GM18519 (cell line): ENCODE results near the gene TRIM8.

Experiments
- ATAC-seq: cut with Tn5 transposase; IDR thresholded peaks from one replicate; pipeline ENCODE4 v1.9.1; 2021; ENCODE audit warnings: mild to moderate bottlenecking, moderate library complexity; ENCODE audit not compliant: unreplicated experiment, low FRiP score

The TRIM8 gene

DNA sequence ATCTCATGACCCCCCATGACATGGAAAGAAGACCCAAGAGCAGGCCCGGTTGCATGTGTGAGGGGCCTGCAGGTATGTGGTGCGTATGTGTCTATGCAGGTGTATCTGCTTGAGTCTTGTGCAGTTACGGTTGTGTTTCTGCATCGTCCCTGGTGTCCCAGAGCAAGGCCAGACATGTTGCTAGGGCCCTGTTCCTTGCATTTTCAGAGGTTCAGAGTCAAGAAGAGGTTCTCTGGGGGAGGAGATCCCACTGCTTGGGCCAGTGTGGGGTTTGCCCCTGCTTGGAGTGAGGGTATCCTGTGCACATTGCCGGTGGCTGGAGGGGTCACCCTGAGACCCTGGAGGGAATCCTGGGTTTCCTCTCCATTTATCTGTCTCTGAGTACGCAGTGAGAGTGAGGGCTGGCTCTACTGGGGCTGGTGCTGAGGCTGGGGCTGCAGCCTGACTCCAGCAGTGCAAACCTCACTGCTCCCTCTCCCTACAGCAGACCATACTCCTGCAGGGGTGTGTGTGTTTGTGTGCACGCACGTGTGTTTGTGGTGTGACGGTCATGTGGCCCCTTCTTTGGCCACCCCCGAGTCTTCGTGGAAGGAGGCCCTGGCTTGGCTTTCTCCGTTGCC lies 4.1 kb downstream of the TRIM8 start:
- no peak for ATAC-seq

DNA sequence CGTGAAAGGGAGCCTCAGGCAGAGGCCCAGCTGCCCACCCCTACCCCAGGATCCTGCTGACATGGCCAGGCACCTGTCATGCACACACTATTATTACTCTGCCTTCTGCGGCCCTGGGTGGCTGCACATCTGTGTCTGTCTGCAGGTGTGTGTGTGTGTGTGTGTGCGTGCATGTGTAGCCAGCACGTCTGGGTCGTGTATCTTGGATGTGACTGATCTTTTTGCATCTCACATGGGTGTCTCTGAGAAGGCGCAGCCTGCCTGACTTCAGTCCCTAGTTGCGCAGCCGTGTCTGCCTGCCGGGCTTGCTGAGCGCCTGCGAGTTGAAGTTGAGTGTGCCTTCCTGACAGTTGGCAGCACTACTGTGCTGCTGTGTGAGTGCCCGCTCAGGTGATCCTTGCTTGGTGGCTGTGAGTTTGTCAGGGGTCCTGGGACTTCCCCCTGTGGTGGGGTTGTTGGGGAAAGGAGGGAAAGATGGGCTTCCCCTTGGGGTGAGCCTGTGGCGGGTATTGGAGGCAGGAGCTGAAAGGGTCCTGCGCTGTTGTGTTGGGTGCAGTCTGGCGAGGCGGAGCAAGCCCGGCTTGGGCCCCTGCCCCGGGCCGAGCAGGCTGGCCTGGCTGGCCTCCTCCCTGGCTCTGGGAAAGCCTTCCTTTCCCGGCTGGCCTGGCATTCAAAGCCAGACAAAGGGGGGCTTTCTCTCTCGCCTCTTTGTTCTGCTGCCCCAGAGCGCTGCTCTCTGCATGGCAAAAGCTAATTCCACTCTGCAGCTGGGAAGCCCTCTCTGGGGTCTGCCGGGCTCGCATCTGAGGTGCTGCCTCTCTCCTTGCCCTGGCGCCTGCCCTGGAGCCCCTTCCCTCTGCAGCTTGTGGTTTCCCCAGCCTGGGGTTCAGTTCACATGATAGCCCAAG lies 4.9 kb downstream of the TRIM8 start:
- no peak for ATAC-seq

DNA sequence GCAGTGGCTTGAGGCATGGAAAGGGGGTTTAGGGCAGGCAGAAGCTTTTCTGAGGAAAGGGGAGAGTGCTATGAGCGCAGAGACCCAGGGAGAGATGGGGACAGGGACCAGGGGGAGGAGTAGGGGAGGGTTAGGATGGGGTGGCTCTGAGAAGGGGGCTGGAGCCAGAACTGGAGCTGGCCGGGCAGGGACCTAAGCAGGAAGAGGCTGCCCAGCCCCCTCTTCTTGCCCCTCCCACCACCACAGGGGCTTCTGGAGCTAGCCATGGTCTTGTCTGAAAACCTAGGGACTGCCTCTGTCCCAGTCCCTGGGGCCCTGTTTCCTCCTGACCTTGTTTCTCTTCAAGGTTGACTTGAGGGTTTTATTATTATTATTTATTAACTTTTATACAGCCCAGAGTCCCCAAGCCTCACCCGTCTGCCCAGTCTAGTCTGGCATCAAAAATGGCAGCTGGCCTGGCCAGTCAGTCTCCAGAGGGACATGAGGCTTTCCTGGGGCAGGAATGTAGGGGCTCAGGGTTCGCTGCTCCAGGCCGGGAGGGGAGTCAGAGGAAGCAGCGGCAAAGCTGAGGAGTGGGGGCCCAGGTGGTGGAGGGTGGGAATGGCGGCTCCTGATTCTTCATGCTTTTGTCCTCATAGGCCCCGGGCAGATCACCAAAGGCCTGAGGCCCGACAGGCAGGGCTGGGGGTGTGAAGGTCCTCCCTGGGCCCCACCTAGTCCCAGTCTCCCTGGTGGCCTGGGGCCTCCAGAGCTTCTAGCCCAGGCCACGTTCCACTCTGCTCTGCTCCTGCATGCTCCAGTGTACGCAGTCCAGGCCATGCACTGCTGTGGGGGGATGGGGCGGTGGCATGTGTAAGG lies 5.7 kb downstream of the TRIM8 start:
- ATAC-seq = no peak

DNA sequence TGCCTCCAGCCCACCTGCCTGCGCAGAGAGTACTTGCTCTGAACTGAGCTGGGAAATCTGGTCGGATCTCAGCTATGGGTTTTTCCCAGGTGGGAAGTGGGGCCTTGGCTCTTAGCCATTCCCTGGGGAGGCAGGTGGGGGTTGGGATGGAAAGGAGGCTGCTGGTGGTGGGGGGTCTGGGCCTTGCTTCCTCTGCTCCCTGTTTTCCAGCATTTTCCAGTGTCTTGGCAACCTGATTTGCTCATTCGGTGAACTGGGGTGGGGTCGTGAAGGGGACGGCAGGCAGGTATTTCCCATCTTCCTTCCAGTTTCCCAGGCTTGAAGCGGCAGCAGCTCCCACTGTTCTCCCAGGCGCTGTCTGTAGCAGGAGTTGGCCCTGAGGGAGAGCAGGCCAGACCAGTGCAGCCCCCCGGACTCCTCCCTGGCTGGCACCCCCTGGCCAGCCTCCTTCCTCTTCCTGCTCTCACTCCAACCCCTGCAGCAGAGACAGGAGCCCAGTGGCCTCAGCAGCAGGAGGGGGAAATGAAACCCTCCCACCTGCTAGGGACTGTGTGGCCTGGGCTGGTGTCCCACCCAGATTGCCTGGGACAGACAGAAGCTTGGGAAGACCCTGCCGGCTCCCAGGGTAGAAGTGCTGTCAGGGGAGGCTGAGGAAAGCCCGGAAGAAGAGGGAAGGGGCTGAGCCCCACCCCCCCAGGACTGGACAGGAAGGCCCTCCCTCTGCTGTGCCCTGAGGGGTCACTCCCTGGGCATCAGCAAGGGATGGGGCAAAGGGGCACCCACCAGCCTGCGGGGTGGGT lies 6.6 kb downstream of the TRIM8 start:
- no peak for ATAC-seq

DNA sequence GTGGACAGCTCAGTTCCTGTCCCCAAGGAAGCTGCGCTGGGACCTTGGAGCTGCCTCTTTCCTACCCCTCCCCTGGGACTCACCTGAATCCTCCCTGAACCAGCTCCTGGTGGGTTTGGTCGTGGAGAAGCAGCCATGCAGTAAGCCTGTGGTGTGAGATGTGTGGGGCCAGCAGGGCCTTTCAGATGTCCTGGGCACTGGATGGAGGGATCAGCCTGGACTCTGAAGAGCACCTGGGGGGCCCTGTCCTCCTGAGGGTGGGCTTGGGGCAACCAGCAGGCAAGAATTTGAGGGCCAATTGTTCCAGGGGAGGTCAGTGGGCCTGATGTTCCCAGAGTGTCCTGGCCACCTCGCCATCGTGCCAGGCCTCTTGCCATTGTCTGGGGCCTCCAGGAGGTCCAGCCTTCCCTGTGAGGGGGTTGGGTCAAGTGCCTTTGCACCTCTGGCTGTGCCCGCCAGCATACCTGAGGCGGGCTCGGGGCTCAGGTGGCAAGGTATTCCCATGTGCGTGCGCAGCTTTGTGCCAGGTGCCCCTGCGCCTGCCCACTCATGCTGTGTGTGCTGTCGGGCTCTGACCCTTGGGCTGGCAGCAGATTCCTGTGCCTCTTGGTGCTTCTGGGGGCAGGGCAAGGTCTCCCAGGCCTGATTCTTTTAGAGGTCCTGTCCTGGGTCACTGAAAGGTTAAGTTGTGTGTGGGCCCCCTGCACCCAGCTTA lies 7.3 kb downstream of the TRIM8 start:
- ATAC-seq = no peak

DNA sequence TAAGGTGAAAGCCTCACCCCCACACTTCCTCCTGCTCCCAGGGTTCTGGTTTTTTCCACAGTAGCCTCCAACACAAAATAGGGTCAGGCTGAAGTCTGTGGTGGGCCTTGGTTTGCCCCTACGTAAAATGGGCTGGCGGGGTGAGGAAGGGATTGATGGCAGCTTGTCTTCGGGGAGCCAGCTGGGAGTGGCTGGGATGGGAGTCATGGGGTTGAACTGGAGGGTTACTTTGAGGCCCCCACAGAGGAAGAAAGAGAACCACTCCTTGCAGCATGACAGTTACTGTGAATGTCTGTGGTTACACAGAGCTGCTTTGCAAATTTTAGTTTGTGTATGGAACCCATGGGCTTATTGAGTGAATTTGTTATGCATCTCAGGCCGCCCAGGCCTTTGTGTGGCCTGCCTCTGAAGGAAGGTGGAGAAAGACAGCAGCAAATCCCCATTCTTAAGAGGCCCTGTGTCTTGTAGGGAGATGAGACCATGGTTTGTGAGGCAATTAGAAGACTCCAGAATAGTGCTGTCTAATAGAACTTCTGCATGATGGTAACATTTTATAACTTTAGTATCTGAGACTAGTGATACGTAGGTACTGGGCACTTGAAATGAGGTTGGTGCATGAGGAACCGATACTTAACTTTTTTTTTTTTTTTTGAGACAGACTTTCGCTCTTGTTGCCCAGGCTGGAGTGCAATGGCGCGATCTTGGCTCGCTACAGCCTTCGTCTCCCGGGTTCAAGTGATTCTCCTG lies 8.1 kb downstream of the TRIM8 start:
- no peak for ATAC-seq

DNA sequence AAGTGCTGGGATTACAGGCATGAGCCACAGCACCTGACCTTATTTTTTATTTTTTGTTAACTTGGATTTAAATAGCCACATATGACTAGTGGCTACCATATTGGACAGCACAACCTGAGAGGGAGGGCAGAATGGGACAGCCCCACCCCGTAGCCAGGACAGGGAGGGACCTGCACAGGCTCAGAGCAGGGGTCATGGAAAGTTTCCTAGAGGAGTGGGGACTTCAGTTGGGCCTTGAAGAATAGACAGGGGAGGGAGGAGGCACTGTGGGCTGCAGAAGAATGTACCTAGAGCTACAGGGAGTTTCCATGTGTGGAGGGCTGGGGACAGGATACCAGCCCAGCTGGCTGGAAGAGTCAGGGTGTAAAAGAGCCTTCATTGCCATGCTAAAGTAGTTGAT lies 8.8 kb downstream of the TRIM8 start:
- ATAC-seq = no peak

DNA sequence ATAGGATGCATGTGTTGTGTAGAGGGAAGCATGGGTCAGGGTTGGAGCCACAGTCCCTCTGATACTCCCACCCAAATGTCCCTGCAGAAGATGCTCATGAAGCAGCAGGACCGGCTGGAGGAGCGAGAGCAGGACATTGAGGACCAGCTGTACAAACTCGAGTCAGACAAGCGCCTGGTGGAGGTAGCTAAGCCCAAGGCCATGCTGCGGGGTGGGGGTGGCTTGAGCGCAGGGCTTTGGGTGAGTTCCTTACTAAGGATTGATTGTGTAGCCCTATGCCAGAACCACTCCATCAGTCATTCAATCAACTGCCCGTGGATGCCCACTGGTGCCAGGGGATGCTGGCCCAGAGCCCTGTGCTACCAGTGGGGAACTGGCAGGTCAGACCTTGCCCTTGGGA lies 10.3 kb downstream of the TRIM8 start:
- ATAC-seq = no peak

DNA sequence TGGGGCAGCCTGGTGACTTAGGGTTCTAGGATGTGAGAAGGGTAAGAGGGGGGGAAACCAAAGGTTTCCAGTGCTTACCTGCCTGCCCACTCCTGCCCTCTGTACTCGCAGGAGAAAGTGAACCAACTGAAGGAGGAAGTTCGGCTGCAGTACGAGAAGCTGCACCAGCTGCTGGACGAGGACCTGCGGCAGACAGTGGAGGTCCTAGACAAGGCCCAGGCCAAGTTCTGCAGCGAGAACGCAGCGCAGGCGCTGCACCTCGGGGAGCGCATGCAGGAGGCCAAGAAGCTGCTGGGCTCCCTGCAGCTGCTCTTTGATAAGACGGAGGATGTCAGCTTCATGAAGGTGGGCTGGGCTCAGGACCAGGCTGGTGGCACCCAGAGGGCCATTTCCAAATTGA lies 10.7 kb downstream of the TRIM8 start:
- ATAC-seq = no peak

DNA sequence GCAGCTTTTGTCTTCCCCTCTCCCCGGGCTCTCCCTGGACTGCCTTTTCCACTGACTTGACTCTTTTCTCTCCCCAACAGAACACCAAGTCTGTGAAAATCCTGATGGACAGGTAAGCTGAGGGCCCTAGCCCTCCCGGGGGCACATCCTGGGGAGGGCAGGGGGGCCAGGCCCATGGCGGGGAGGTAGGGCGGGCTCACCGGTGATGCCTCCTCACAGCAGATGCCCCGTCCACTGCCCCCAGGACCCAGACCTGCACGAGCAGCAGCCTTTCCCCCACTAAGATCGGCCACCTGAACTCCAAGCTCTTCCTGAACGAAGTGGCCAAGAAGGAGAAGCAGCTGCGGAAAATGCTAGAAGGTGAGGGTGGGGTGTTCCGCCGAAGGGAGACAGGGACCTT lies 11.7 kb downstream of the TRIM8 start:
- no peak for ATAC-seq

DNA sequence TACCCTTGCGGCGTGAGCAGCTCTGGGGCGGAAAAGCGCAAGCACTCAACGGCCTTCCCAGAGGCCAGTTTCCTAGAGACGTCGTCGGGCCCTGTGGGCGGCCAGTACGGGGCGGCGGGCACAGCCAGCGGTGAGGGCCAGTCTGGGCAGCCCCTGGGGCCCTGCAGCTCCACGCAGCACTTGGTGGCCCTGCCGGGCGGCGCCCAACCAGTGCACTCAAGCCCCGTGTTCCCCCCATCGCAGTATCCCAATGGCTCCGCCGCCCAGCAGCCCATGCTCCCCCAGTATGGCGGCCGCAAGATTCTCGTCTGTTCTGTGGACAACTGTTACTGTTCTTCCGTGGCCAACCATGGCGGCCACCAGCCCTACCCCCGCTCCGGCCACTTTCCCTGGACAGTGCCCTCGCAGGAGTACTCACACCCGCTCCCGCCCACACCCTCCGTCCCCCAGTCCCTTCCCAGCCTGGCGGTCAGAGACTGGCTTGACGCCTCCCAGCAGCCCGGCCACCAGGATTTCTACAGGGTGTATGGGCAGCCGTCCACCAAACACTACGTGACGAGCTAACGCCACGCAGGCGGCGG lies 12.6 kb downstream of the TRIM8 start:
- ATAC-seq = no peak

DNA sequence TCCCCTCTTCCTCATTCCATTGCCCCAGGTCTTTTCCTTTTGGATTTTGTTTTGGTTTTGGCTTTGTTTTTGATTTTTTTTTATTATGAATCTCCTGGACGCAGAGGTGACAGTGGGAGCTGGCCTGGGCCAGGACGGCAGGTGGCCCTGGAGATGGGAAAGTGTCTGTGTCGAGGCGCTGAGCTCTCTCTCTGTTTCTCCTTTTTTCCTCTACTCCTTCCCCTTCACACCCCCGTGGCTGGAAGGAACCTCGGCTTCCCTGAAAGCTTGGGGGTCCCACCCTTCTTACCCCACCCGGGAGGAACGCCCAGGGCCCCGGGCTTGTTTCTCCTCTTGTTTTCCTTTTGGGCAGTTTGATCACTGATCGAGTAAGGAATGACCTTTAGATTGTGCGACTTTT lies 13.2 kb downstream of the TRIM8 start:
- ATAC-seq = no peak

DNA sequence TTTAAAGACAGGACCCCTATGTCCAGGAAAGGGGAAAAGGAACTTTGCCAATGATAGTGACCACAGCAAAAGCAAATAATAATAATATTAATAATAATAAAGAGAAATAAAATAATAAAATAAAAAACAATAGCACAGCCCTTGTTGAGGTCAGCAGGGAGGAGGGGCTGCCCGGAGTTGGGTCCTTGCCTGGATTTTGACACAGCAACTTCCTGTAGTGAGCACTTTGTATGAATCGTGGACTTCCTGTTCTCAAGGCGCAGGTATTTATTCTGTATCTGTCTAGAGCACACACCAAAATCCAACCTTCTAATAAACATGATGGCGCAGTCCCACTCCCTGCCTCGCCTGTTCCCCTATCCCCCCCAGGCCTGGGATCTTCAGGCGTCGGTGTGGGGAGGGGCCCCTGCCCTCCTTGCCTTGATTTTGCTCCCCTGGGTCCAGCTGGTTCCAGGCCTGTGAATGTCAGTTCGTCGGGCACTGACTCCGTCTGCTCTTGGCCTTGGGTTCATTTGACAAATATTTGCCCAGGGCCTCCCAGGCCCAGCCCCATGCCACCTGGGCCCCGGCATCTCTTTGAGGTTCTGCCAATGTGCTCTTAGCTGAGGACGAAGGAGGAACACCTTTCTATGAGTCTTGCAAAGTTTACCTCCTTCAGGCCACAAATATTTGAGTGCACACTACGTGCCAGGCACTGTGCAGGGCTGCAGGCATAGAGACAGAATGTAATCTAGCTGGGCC lies 13.9 kb downstream of the TRIM8 start:
- no peak for ATAC-seq

DNA sequence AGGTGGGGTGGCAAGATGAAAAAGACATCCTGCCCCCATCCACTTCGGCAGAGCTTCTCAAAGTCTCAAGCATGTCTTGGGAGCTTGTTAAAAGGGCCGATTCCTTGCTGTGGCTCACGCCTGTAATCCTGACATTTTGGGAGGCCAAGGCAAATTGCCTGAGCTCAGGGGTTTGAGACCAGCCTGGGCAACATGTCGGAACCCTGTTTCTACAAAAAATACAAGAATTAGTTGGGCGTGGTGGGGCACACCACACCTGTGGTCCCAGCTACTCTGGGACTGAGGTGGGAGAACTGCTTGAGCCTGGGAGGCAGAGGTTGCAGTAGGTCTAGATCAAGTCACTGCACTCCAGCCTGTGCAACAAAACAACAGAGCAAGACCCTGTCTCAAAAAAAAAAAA lies 14.5 kb downstream of the TRIM8 start:
- ATAC-seq = no peak

DNA sequence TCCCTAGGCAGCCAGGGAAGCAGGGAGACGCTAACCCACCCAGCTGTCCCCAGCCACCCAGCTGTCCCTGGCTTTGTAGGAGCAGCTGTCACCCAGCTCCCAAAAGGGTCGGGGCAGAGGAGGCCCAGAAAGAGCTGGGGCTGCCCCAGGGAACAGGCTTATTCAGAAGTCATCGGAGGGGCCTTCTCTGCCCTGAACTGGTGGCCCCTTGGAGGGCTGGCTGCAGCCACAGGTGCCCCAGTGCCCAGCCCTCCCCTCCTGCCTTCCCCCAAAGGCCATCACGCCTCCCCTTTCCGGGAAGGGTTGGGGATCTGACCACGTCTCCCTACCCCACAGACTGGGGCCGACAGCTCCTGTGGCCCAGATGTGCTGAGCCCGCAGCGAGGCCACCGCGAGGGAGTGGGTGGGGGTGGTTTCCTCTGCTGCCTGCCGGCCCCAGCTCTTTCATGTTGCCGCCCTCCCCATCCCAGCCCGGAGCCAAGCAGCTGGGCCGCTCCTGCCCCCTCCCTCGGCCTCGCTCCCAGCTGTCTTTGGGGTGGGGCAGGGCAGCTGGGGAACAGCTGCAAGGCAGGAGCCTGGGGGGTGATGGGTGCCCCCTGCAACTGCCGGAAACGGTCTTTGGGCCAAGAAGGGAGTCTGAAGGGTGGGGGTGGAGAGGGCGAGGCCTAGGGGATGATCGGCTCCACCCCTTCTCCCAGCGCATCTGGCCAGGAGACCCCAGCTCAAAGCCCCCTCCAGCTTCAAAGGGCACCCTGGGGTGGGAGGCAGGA lies 16.8 kb downstream of the TRIM8 start:
- no peak for ATAC-seq

DNA sequence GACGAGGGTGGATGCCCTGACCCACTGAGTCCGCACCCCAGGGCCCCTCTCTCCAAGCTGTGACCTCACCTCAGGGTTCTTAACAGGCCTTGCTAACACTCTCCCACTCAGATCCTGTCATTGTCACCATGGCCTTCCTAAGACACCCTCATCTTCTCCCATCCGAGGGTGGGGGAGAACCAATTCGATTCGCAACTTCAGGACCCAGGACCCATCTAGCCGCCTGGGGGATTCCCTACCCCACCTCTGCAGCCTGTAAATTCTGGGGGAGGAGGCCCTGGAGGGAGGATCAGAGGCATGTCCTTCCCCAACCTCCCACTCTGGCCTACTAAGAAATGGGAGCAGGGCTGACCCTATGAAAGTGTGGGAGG lies 17.4 kb downstream of the TRIM8 start:
- ATAC-seq = no peak

DNA sequence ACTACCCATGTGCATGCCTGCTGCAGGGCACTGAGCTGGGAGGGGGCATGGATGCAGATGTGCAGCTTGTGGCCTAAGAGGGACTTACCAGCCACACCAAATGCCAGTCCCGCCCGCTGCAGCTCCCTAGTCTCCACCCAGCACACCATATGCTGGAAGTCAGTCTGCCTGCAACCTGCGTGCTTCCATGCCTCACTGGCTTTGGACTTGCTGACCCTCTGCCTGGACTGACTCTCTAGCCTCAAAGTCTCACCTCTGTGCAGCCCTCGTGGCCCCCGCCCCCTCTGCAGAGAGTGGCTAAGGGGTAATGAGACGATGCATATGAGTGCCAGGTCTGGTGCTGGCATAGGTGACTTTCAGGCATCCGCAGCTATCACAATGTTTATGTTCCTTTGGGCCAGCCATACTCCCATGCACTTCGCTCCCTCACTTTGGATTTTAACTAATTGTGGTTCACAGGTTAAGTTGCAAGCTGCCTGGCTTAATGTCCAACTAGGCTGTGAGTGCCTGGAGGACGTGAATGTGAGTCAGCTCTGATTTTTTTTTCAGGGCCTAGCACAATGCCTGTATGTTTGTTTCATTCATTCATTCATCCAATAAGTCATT lies 21.7 kb downstream of the TRIM8 start:
- ATAC-seq = no peak
